ENCODE results near the gene TTF2.

TTF2 gene

GRCh38 chr1:117034791-117035290 is 25.3 kb upstream of the TTF2 start:
- ChIA-PET POLR2A (no interaction called here), CTCF (no interaction called here)
- TF ChIP-seq ARNT (IDR thresholded peaks at IDR 0.05) (no peak), BHLHE40 (IDR thresholded peaks at IDR 0.05; ENCODE audit: borderline replicate concordance) (no peak), L3MBTL2 (conservative IDR thresholded peaks at IDR 0.05) (no peak), SP1 (IDR thresholded peaks at IDR 0.05) (no peak), CTBP1 (IDR thresholded peaks at IDR 0.05; ENCODE audit: borderline replicate concordance) (no peak), SUZ12 (IDR thresholded peaks at IDR 0.05) (no peak), HDGF (IDR thresholded peaks at IDR 0.05; ENCODE audit: borderline replicate concordance) (no peak), NFRKB (IDR thresholded peaks at IDR 0.05) (no peak), FOXM1 (IDR thresholded peaks at IDR 0.05; ENCODE audit: borderline replicate concordance) (no peak), PKNOX1 (IDR thresholded peaks at IDR 0.05) (no peak), FOXK2 (IDR thresholded peaks at IDR 0.05) (no peak), ZNF384 (IDR thresholded peaks at IDR 0.05) (no peak), FOXA1 (IDR thresholded peaks at IDR 0.05) (no peak), TARDBP (IDR thresholded peaks at IDR 0.05) (no peak), LEF1 (IDR thresholded peaks at IDR 0.05; ENCODE audit: borderline replicate concordance) (no peak), ELF4 (IDR thresholded peaks at IDR 0.05) (no peak)

GRCh38 chr1:117036018-117036461 is 24.1 kb upstream of the TTF2 start:
- DNase-seq (ENCODE audit: extremely low spot score), result no peak
- TF ChIP-seq SP1 (IDR thresholded peaks at IDR 0.05), result no peak
- TF ChIP-seq LEF1 (IDR thresholded peaks at IDR 0.05; ENCODE audit: borderline replicate concordance), result no peak
- no peak for TF ChIP-seq ARNT (IDR thresholded peaks at IDR 0.05)
- TF ChIP-seq CTBP1 (IDR thresholded peaks at IDR 0.05; ENCODE audit: borderline replicate concordance), result no peak
- TF ChIP-seq FOXA1 (IDR thresholded peaks at IDR 0.05), result no peak
- TF ChIP-seq ELF4 (IDR thresholded peaks at IDR 0.05), result no peak
- TF ChIP-seq SUZ12 (IDR thresholded peaks at IDR 0.05), result no peak
- no peak for TF ChIP-seq ZNF384 (IDR thresholded peaks at IDR 0.05)
- no peak for TF ChIP-seq L3MBTL2 (conservative IDR thresholded peaks at IDR 0.05)
- no peak for TF ChIP-seq BHLHE40 (IDR thresholded peaks at IDR 0.05; ENCODE audit: borderline replicate concordance)
- TF ChIP-seq HDGF (IDR thresholded peaks at IDR 0.05; ENCODE audit: borderline replicate concordance), result no peak
- CTCF ChIA-PET, result no interaction called here
- POLR2A ChIA-PET, result interaction anchor here (0.7 kb wide), 1 partner anchor 24 kb away, joined by 3 read pairs; the partner anchor contains the start of gene TTF2

More at GRCh38 chr1:117034791-117035290, 25.3 kb upstream of the TTF2 start:
- DNase-seq (ENCODE audit: extremely low spot score), result no peak

- DNase-seq (ENCODE audit: extremely low spot score), result no peak
- TF ChIP-seq FOXA1 (IDR thresholded peaks at IDR 0.05), result no peak
- no peak for TF ChIP-seq TARDBP (IDR thresholded peaks at IDR 0.05)
- no peak for TF ChIP-seq ZNF384 (IDR thresholded peaks at IDR 0.05)
- no peak for TF ChIP-seq CTBP1 (IDR thresholded peaks at IDR 0.05; ENCODE audit: borderline replicate concordance)
- ChIA-PET CTCF (no interaction called here), POLR2A (no interaction called here)
Measured at GRCh38 chr1:117037802-117038201, 22.3 kb upstream of the TTF2 start.

- ChIA-PET POLR2A (no interaction called here), CTCF (interaction anchor here (0.5 kb wide), 1 partner anchor 284 kb away, joined by 4 read pairs; the partner anchor contains the start of gene CD2)
- TF ChIP-seq FOXM1 (IDR thresholded peaks at IDR 0.05; ENCODE audit: borderline replicate concordance) (no peak), BHLHE40 (IDR thresholded peaks at IDR 0.05; ENCODE audit: borderline replicate concordance) (no peak), SP1 (IDR thresholded peaks at IDR 0.05) (no peak), NFRKB (IDR thresholded peaks at IDR 0.05) (no peak), HDGF (IDR thresholded peaks at IDR 0.05; ENCODE audit: borderline replicate concordance) (no peak), ELF4 (IDR thresholded peaks at IDR 0.05) (no peak), SUZ12 (IDR thresholded peaks at IDR 0.05) (no peak), LEF1 (IDR thresholded peaks at IDR 0.05; ENCODE audit: borderline replicate concordance) (no peak), FOXK2 (IDR thresholded peaks at IDR 0.05) (no peak), L3MBTL2 (conservative IDR thresholded peaks at IDR 0.05) (no peak), FOXA1 (IDR thresholded peaks at IDR 0.05) (no peak), ARNT (IDR thresholded peaks at IDR 0.05) (no peak), TARDBP (IDR thresholded peaks at IDR 0.05) (no peak), CTBP1 (IDR thresholded peaks at IDR 0.05; ENCODE audit: borderline replicate concordance) (no peak), PKNOX1 (IDR thresholded peaks at IDR 0.05) (no peak), ZNF384 (IDR thresholded peaks at IDR 0.05) (no peak)
- DNase-seq (ENCODE audit: extremely low spot score), result no peak
Measured at GRCh38 chr1:117038236-117038635, 21.9 kb upstream of the TTF2 start.

- TF ChIP-seq ELF4 (IDR thresholded peaks at IDR 0.05) (no peak), NFRKB (IDR thresholded peaks at IDR 0.05) (no peak), FOXA1 (IDR thresholded peaks at IDR 0.05) (no peak), BHLHE40 (IDR thresholded peaks at IDR 0.05; ENCODE audit: borderline replicate concordance) (no peak), LEF1 (IDR thresholded peaks at IDR 0.05; ENCODE audit: borderline replicate concordance) (no peak), ARNT (IDR thresholded peaks at IDR 0.05) (no peak), SUZ12 (IDR thresholded peaks at IDR 0.05) (no peak), HDGF (IDR thresholded peaks at IDR 0.05; ENCODE audit: borderline replicate concordance) (no peak), CTBP1 (IDR thresholded peaks at IDR 0.05; ENCODE audit: borderline replicate concordance) (no peak), L3MBTL2 (conservative IDR thresholded peaks at IDR 0.05) (no peak), FOXK2 (IDR thresholded peaks at IDR 0.05) (no peak), FOXM1 (IDR thresholded peaks at IDR 0.05; ENCODE audit: borderline replicate concordance) (no peak), ZNF384 (IDR thresholded peaks at IDR 0.05) (no peak)
- CTCF ChIA-PET, result no interaction called here
- POLR2A ChIA-PET, result no interaction called here
- DNase-seq (ENCODE audit: extremely low spot score), result no peak
Measured at GRCh38 chr1:117044217-117044616, 15.9 kb upstream of the TTF2 start.

GRCh38 chr1:117045644-117046043 is 14.5 kb upstream of the TTF2 start:
- CTCF ChIA-PET, result no interaction called here
- POLR2A ChIA-PET, result interaction anchor here (2.7 kb wide), 1 partner anchor 14 kb away, joined by 11 read pairs; the partner anchor contains the start of gene TTF2
- no peak for DNase-seq (ENCODE audit: extremely low spot score)
- TF ChIP-seq ELF4 (IDR thresholded peaks at IDR 0.05) (no peak), PKNOX1 (IDR thresholded peaks at IDR 0.05) (no peak), L3MBTL2 (conservative IDR thresholded peaks at IDR 0.05) (no peak), CTBP1 (IDR thresholded peaks at IDR 0.05; ENCODE audit: borderline replicate concordance) (no peak), FOXA1 (IDR thresholded peaks at IDR 0.05) (no peak), NFRKB (IDR thresholded peaks at IDR 0.05) (no peak), FOXK2 (IDR thresholded peaks at IDR 0.05) (no peak), SUZ12 (IDR thresholded peaks at IDR 0.05) (no peak), ZNF384 (IDR thresholded peaks at IDR 0.05) (no peak), SP1 (IDR thresholded peaks at IDR 0.05) (no peak), HDGF (IDR thresholded peaks at IDR 0.05; ENCODE audit: borderline replicate concordance) (no peak)
